ENCODE data around the gene SORL1. TPM values are rescaled to one million over a fixed set of nuclear protein-coding genes. Genes with fewer than 3 reads are reported as not detected.

Gene SORL1
- total RNA-seq, 1 donor from 2014 or later: under 0.01 TPM

DNA sequence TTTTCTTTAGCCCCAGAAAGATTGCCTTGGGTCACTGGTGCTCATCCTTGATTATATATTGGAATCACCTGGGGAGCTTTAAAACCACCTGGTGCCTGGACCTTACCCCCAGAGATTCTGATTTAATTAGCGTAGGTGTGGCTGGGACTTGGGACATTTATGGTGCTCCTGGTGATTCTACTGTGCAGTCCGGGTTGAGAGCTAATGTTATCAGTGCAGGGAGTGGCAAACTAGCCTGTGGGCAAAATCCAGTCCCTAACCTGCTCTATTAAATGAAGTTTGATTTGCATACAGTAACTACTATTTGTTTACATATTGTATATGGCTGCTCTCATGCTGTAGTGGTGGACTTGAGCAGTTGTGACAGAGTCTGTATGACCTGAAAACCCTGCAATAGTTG lies 134.6 kb downstream of the SORL1 start:
- no peak for DNase-seq (ENCODE audit: low read depth in 2 of 2)

DNA sequence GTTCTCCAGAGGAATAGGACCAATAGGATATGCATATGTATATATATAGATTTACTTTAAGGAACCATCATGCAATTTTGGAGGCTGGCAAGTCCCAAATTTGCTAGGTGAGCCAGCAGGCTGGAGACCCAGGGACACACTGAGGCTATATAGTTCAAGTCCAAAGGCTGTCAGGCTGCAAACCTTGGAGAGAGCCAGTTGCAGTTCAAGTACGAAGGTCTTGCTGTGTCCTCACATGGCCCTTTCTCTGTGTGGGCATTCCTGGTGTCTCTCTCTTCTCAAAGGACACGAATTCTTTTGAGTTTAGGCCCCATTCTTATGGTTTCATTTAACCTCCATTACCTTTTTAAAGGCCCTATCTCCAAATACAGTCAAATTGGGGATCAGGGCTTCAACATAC lies 135.1 kb downstream of the SORL1 start:
- no peak for DNase-seq (ENCODE audit: low read depth in 2 of 2)

DNA sequence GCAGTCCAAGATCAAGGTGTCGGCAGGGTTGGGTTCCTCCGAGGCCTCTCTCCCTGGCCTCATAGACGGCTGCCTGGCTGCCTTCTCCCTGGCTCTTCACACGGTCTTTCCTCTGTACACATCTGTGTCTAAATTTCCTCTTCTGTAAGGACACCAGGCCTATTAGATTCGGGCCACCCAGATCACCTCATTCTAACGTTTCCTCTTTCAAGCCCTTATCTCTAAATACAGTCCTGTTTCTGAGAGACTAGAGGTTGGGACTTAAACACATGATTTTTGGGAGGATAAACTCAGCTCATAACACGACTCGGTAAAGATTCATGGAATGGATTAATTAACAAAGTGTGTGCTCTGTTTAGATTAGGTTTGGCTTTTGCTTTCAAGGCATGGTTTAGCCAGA lies 136.6 kb downstream of the SORL1 start:
- DNase-seq (ENCODE audit: low read depth in 2 of 2): no peak

DNA sequence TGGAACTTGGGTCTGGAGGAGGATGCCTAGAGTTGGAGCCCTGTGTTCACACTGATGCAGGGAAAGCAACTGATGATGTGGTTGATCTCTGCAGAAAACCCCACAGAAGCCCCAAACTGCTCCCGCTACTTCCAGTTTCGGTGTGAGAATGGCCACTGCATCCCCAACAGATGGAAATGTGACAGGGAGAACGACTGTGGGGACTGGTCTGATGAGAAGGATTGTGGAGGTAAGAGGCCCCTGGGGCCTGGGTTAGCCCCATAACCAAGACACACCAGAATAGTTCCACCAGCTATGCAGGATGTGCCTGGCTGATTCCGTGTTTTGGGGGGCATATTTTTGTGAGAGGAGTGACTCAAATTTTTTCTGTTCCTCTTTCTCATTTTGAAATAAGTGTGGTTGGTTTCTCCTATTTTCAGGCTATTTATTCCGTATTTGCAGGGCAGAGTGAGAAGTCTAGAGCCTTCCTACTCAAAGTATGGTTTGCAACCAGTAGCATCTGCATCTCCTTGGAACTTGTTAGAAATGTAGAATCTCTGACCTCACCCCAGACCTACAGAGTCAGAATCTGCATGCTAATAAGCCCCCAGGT lies 137.9 kb downstream of the SORL1 start:
- no peak for DNase-seq (ENCODE audit: low read depth in 2 of 2)

DNA sequence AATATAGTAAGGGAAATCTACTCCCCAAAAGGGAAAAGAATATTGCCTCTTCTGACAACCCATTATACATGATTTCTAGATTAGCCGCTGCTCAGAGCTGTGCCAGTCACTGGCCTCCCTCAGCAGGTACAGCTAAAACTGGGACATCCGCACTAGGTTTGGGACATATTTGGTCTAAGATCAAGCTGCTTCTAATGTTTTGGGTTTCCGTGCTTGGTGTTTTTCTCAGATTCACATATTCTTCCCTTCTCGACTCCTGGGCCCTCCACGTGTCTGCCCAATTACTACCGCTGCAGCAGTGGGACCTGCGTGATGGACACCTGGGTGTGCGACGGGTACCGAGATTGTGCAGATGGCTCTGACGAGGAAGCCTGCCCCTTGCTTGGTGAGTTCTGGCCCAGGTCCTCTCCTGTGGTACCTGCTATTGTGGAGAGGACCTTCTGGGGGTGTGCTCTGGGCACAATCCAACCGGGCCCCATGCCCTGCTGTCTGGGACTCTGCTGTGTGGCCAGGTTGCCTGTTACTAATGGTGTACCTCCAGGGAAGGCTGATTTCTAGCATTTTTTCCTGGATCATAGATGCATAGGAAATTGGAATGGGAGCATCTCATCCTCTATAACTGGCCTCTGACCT lies 138.8 kb downstream of the SORL1 start:
- DNase-seq (ENCODE audit: low read depth in 2 of 2): no peak

DNA sequence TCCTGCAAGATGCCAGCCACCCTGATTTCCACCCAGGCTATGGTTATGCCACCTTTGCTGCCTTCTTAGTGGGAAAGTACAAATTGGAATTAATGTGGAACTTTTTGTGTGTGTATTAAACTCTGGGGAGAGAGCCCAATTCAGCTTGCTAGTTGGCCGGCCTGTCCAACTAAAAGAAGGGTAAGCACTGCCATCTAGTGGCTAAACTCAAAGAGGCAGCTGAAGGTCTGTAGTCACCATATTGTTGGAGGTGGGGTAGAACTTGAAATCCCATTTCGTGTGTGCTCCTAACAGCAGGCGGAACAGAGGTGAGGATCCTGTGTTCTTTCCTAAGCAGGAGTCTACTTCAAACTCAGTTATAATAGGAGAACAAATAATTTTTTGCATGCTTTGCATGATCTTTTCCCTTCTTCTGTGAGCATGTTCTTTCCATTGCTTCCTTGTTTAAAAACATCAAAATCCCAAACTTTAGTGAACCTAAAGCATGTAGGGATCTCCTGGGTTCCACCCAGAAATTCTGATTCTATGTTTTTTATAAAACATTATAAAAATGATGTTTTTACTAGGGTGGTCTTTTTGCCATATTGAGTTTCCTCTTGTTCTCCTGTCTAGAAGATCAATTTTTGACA lies 139.4 kb downstream of the SORL1 start:
- peak; percentile 58 to 73 for DNase-seq (ENCODE audit: low read depth in 2 of 2)

DNA sequence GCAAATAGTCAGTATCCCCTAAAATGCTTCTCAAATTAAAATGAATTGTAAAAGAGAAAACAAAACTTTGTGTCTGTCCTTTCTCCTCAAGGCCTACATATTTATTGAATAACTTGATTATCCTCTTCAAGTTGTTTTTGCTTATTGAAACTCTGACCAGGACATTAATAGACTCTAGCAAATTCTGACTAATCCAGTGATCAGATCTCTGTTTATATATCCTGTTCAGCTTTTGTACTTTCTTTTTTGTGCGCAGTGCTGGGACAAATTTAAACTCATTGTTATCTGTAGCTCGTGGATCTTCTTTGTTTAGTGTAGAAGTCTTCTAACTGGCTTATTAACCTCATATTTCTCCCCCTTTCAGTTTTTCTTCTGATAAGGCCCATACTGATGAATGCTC lies 140.6 kb downstream of the SORL1 start:
- no peak for DNase-seq (ENCODE audit: low read depth in 2 of 2)

DNA sequence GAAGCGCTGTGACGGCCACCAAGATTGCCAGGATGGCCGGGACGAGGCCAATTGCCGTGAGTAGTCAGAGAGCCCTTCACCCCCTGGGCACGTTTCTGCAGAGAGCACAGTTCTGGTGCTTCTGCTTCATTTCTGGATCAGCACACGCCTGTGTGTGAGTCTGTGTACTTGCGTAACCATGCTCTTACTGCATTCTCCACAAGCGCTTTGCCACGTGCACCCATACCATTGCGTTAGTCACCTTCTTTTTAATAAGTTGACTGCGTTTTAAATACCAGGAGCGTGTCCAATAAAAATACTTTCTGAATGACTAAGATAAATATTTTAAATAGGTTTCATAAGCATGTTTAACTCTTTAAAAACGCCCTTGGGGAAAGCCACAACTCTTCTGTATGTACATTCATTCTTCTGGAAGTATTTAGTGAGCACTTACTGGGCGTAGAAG lies 143.6 kb downstream of the SORL1 start:
- no peak for DNase-seq (ENCODE audit: low read depth in 2 of 2)

DNA sequence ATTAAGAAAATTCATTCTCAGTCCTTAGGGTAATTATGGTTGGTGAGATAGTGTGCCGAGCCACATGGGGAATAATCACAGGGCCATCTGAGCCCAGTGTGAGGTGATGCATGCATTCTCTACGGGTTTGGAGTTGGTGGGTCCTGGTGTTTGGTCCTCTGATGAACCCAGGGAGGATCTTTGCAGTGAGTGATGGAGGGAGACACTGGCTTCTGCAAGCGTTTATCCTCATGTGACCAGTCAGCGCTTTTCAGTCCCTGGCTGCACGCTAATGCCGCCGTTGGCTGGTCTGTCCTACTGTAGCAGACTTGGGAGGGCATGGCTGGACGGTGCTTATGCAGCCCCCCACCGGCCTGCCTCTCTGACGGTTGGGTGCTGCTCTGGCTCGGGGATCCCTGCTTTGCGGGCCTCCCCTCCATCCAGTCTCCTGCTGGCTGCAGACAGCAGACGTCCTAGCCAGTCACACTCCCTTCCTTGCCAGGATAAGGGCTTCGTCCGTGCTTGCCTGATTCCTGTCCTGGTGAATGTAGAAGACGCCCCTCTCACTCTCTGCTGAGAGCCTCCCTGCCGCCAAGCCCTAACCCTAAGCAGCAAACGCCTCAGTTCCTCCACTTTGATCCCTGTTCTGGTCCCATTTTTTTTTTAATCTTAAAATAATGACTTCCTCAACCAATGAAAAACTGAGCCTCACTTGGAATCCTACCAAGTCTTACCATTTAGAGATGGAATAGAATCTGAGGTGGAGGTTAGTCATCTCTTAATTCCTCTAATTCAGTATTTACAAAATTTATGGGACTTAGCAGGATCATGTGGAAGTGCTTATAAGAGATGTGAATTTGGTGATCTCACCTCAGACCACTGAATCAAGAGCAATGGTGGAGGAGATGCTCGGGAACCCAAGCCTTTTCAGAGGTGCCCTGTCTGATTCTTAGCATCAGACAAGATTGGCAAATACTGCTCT lies 144.4 kb downstream of the SORL1 start:
- no peak for DNase-seq (ENCODE audit: low read depth in 2 of 2)

DNA sequence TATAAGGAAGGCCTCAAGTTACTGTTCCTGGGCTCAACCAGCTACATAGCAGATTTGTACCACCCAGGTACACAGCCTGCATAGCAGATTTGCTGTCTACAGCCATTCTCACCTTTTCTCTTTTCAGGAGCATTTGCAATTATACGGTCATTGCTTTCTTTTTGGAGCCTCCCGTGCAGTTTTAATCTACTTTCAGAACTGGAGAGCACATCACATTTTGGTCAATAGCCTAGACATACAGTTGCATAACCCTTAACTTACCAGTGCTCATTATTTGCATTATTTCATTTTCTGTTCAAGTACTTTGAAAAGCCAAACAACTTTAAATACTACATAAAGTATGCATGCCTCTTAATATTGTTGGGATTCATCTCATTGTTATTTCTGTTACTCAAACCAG lies 151.2 kb downstream of the SORL1 start:
- DNase-seq (ENCODE audit: low read depth in 2 of 2): no peak

DNA sequence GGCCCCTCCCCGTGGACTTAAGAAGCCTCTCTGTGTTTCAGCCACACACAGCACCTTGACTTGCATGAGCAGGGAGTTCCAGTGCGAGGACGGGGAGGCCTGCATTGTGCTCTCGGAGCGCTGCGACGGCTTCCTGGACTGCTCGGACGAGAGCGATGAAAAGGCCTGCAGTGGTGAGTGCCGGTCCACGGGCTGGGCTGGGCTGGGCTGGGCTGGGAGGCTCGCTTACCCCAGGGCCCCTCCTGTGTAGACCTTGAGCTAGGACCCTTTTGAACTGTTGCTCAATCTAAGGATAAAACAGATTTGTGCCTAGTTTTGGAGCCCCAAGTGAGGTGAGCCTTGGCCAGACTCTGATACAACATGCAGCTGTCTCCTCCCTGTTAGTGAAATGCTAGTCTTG lies 152.0 kb downstream of the SORL1 start:
- DNase-seq (ENCODE audit: low read depth in 2 of 2): no peak

DNA sequence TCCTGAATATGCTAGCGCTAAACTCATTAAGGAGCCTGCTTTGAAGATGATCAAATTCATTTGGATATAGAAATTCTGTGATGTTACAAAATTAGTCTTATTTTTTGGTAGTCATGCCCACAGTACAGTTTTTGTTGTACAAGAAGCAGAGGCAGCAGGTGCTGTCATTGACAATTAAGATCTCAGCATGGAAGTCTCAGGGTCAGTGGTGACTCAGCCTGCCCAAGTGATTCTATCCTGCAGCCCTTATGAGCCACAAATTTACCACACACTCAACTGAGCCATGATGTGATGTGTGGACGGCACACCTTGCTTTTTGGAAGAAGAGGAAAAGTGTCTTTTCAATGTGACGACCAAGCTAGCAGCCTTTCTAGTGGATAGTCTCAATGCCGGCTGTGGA lies 154.2 kb downstream of the SORL1 start:
- no peak for DNase-seq (ENCODE audit: low read depth in 2 of 2)

DNA sequence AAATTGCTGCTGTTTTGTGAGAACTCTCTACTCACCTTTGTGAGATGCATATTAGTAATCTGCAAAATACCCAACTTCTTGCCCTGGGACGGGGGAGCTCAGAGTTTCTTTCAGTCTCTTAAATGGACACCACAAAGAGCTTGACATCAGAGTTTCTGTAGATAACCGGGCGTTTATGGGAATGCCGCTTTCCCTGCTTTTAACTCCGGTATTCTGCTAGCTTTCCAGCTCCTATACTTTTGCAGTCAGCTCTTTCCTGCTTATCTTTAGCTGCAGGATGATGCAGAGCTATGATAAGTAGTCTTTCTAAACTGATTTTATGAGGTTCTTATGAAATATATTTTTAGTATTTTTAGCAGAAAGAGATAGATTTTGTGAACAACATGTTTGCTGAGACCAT lies 155.2 kb downstream of the SORL1 start:
- DNase-seq (ENCODE audit: low read depth in 2 of 2): no peak

DNA sequence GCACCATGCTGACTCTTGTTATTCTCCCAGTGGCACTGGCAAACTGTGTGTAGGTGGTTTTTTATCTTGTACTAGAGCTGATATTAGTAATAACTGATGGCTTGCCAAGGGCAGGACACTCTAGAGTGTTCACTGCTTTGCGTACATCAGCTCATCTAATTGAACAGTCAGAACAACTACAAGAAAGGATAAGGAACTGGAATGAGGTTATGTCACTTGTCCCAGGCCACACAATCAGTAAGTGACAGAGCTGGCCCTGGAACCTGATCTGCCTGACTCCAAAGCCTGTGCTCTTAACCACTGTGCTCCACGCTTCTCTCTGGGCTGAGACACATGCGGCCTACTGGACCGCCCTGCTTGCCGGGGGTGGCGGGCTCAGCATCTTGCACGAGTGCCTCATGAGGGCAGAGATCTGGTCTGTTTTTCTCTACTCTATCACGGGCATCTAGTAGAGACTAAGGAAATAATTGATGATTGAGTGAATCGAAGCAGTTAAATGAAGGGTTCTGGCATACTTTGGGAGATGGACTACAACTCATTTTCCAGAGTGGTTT lies 156.5 kb downstream of the SORL1 start:
- no peak for DNase-seq (ENCODE audit: low read depth in 2 of 2)

DNA sequence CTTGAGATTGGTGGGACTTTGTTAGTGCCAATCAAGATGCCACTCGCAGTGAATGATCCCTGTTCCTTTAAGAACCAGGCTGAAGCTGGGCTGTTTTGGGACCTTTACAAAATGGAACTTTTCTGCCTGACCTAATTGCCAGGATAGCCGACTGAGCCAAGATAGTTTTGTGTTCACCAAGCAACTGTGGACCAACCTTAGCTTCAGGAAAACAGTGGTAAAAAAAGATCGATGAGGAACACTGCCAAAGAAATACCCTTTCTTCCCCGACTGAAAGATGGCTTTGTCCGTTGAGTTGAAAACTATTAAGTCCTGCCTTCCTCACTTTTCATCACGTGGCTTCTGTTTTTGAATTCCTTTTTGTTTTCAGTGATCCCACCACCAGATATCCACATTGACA lies 158.6 kb downstream of the SORL1 start:
- DNase-seq (ENCODE audit: low read depth in 2 of 2): no peak

DNA sequence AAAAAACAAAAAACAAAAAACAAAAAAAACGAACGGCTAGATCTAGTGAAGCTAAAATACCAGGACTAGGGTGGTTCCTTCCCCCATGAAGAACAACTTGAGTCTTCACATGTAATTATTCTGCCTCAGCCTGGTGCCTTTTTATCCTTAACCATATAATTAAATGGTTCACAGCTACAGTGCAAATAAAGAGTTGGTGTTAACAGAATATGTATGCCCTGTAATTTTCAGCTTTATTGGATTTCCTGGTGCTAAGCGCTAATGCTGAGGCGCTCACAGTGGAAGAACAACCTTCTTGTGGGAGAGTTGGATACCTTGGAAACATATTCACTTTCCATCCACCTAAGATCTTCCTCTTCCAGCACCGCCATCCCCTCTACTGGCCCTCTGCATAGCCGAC lies 159.1 kb downstream of the SORL1 start:
- no peak for DNase-seq (ENCODE audit: low read depth in 2 of 2)

DNA sequence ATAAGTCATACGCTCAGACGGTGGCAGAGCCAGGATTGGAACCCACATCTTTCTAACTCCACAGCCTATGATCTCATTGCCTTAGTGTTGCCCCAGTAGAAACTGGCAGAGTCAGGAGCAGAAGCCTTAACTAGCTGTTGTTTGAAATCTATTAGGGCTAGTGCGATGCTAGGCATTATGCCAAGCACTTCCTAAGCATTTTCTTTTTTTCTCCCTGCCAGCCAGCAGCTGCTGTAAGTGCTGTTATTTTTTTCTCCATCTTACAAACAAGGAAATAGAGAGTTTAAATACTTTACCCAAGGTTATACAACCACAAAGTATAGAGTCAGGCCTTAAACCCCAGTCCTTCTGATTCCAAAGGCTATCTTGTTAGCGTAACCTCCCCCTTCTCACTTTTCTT lies 161.6 kb downstream of the SORL1 start:
- DNase-seq (ENCODE audit: low read depth in 2 of 2): no peak

DNA sequence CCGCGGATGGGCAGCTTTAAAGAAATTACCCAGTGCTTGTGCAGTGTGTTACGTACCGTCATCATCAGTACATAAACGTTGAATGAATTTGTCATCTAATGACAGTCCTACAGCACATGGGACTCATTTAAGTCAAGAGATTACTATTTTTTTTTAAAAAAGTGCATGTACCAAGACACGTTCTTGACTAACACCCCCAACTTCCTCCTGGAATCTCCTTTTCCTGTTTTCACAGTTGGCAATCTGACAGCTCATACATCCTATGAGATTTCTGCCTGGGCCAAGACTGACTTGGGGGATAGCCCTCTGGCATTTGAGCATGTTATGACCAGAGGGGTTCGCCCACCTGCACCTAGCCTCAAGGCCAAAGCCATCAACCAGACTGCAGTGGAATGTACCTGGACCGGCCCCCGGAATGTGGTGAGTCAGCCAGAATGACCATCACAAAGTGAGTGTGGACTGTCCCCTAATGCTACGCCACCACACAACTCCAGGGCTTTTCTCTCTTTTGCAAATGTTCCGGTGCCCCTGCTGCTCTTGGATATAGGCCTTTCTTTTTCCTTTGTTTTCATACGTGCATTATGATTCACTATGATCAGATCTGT lies 162.6 kb downstream of the SORL1 start:
- DNase-seq (ENCODE audit: low read depth in 2 of 2): peak in 1 of 2 donors; percentile 13

DNA sequence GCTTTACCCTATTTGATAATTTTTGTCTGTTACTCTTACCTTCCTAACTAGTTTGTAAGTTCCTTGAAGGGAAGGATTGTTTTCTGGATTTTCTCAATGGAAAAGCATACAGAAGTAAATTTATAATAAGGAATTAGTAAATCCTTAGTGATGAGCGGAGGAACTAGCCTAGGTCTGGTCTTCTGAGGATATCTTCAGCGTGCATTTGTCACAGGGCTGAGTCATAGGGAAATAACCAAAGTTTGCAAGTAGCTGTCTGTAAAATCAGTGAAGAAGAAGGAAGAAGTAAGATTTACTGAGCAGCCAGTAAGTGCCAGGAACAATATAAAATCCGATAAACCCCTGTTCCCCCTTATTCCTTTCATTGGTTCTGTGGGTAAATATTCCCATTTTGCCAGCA lies 163.4 kb downstream of the SORL1 start:
- no peak for DNase-seq (ENCODE audit: low read depth in 2 of 2)

DNA sequence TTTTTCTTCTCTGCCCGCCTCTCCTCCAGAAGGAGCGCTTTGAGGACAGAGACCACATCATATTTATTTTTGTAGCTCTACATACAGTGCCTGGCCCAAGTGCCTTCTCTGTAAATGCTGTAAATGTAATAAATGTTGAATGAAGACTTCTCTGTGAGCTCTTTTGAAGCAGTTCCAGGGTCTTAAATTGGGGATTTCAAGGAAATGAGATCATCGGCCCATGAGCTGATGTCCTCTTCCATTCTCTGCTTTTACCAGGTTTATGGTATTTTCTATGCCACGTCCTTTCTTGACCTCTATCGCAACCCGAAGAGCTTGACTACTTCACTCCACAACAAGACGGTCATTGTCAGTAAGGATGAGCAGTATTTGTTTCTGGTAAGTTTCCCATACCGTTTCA lies 166.4 kb downstream of the SORL1 start:
- no peak for DNase-seq (ENCODE audit: low read depth in 2 of 2)

DNA sequence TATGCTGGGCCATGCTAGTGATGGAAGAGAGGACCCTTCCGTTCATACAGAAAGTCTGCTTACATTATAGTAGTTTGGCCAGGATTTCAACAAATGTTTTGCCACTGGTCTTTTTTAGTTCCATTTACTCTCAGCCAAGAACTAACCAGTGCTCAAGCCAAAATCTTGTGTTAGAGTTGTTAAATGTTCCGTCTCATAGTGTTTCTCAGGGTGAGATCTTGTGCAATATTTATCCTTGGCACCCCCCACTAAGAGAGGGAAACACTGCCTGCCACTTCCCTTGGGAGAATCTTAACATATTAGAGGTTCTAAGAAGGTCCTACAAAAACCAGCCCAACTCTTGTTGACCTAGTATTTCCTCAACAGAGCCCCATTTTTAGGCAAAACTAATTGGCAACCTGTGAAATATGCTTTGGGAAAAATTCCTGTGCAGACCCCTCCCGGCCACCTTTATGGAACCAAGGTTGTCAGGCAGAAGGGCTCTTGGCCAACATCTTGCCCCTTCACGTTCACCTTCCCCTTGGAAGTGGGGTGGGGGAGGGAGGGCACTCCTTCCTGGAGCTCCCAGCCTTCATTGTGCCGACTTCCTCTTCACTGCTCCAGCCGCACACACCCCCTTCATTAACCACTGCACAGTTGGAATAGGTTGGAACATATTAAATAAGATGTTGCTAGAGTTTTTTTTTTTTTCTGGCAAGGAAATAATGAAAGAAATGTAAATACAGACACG lies 173.8 kb downstream of the SORL1 start:
- no peak for DNase-seq (ENCODE audit: low read depth in 2 of 2)

All from dermis microvascular lymphatic vessel endothelial cell (primary cell).